Measurements from ENCODE around the gene XIRP2.

The XIRP2 gene

GRCh38 chr2:166888180-166888579, at the start of gene XIRP2:
Gene XIRP2, plus strand, starts transcription at chr2:166888480. Its CDS starts 15,003 bp downstream, at chr2:166903483.
- no peak for DNase-seq (ENCODE audit: extremely low read depth, low read depth)
- no peak for TF ChIP-seq CTCF (IDR thresholded peaks at IDR 0.05; ENCODE audit: low read depth, low read length)

GRCh38 chr2:166841152-166841551, 47.1 kb upstream of the XIRP2 start:
- DNase-seq (ENCODE audit: extremely low read depth, low read depth) = no peak
- no peak for TF ChIP-seq CTCF (IDR thresholded peaks at IDR 0.05; ENCODE audit: low read depth, low read length)

GRCh38 chr2:166841679-166842078, 46.6 kb upstream of the XIRP2 start:
- no peak for DNase-seq (ENCODE audit: extremely low read depth, low read depth)
- TF ChIP-seq CTCF (IDR thresholded peaks at IDR 0.05; ENCODE audit: low read depth, low read length) = no peak

- no peak for DNase-seq (ENCODE audit: extremely low read depth, low read depth)
- no peak for TF ChIP-seq CTCF (IDR thresholded peaks at IDR 0.05; ENCODE audit: low read depth, low read length)
Measured at GRCh38 chr2:166844111-166844510, 44.2 kb upstream of the XIRP2 start.

- TF ChIP-seq CTCF (IDR thresholded peaks at IDR 0.05; ENCODE audit: low read depth, low read length) = no peak
- no peak for DNase-seq (ENCODE audit: extremely low read depth, low read depth)
Measured at GRCh38 chr2:166862468-166863132, 25.7 kb upstream of the XIRP2 start.

GRCh38 chr2:166867874-166868514, 20.3 kb upstream of the XIRP2 start:
- DNase-seq (ENCODE audit: extremely low read depth, low read depth) = no peak
- no peak for TF ChIP-seq CTCF (IDR thresholded peaks at IDR 0.05; ENCODE audit: low read depth, low read length)

- no peak for DNase-seq (ENCODE audit: extremely low read depth, low read depth)
- no peak for TF ChIP-seq CTCF (IDR thresholded peaks at IDR 0.05; ENCODE audit: low read depth, low read length)
Measured at GRCh38 chr2:166870346-166870745, 17.9 kb upstream of the XIRP2 start.

All from AG09319 (cell line).